Fibroblast of the aortic adventitia (primary cell): ENCODE results near the gene PLA2G2E. TPM values are rescaled to one million over a fixed set of nuclear protein-coding genes. Genes with fewer than 3 reads are reported as not detected.

Experiments used
- DNase-seq: peaks from one replicate; pipeline ENCODE4 v3.0.0-alpha.2; 2010; ENCODE audit warnings: low read depth
- H3K4me3 ChIP-seq: 2 replicates; pipeline ENCODE4 v1.5.1; 2011; ENCODE audit warnings: low read depth, mild to moderate bottlenecking, control low read depth, low read length, moderate library complexity
- CTCF ChIP-seq: IDR thresholded peaks from 2 replicates; pipeline ENCODE4 v1.5.1; 2011; ENCODE audit warnings: mild to moderate bottlenecking, low read length, control low read depth, inconsistent platforms; ENCODE audit not compliant: insufficient read depth
- total RNA-seq: library from RNA; depleted of rRNA; stranded (reverse); fragments of >200 nt; gene quantifications from 2 replicates; pipeline ENCODE4 v1.2.3, GENCODE V29; 2012; ENCODE audit warnings: low replicate concordance

Gene PLA2G2E
- total RNA-seq, 1 donor: not detected

- H3K4me3 ChIP-seq: no peak overlapping the region
- TF ChIP-seq CTCF: no peak
- DNase-seq: no peak
Observed at GRCh38 chr1:19909392-19909791, 14.0 kb downstream of the PLA2G2E start.

DNA sequence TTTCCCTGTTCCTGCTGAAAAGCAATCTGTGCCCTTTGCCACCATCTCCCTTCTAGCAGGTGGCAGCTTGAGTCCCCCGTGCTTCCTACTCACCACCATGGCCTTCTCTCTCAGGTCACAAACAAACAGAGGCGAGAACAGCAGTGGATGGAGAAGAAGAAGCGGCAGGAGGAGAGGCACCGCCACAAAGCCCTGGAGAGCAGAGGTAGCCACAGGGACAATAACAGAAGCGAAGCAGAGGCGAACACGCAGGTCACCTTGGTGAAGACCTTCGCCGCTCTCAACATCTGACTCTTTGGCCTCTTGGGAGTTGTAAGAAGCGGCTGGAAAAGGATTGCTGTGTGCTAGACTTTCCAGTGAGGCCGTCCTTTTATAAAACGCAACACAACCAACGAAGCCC lies 16.0 kb downstream of the PLA2G2E start:
- no peak for TF ChIP-seq CTCF
- H3K4me3 ChIP-seq: no peak overlapping the region

DNA sequence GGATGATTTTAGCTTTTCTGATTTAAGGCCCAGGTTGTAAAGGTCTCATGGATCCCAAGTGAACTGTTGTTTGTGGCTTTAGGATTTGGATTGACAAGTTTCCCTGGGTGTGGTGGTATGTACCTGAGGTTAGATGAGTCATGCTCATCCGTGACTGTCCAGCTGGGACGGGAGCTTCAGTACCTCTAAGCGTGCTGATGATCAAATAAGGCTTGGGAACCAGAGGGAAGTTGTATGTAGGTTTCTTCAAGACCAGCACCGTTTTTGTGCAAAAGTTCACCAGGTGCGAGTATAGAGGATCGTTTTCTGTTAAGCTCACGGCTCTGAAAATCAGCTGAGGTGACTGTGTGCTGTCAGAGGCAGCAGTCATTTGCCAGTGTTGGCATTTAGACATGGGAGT lies 19.8 kb downstream of the PLA2G2E start:
- no peak for TF ChIP-seq CTCF
- DNase-seq: no peak

More for the DNA sequence above, 16.0 kb downstream of the PLA2G2E start:
- no peak for DNase-seq

GRCh38 chr1:19901653-19902052 lies 21.8 kb downstream of the PLA2G2E start:
- DNase-seq: no peak
- no peak for TF ChIP-seq CTCF
- H3K4me3 ChIP-seq: no peak overlapping the region

More for the DNA sequence above, 19.8 kb downstream of the PLA2G2E start:
- H3K4me3 ChIP-seq: no peak overlapping the region

- no peak for TF ChIP-seq CTCF
- no peak overlapping the region for H3K4me3 ChIP-seq
- peak; percentile 50 for DNase-seq
Observed at GRCh38 chr1:19894218-19894617, 29.2 kb downstream of the PLA2G2E start.

DNA sequence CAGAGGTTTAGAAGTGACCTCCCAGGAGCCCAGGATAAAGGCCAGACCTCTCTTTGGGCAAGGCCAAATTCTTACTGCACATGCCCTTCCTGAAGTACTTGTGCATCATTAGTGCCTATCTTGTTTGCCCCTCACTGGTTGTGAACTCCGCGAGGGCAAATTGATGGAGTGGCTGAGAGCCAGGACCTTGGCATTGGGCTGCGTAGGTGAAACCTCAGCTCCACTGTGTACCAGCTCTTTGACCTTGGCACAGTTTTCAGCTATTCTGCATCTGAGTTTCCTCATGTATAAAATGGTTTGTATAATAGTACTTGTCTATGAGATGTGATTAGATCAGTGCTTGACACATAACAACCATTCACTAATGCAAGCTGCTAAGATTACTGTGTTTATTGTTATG lies 29.7 kb downstream of the PLA2G2E start:
- DNase-seq: no peak
- H3K4me3 ChIP-seq: no peak overlapping the region
- TF ChIP-seq CTCF: no peak

DNA sequence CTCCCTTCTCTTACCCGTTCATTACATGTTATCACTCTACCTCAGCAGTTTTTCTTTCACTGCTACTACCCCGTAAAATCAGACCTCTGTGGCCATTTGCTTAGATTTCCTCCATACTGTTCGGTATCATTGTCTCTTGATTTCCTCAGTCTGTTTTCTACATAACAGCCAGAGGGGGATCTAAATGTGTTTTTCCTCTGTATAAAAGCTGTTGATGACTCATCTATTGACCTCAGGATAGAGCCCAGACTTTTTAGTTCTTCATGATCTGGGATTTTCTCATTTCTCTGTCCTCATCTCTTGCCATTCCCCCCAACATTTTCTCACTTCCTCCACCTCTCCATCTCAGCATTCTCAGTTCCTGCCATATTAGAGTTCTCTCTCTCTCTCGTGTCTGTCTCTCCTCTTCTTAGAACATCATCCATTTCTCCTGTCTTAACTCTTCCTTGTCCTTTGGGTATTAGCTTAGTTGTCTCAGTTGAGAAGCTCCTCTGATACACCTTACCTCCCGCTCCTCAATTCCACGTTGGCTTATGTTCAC lies 30.7 kb downstream of the PLA2G2E start:
- DNase-seq: peak; percentile 8
- no peak for TF ChIP-seq CTCF
- H3K4me3 ChIP-seq: no peak overlapping the region
